ENCODE measurements around the gene KDM5C. TPM values are rescaled to one million over a fixed set of nuclear protein-coding genes. Genes with fewer than 3 reads are reported as not detected.

The KDM5C gene
- total RNA-seq, 1 donor: 76.4 TPM

GRCh38 chrX:53263597-53264094, 38.6 kb upstream of the KDM5C start:
- peak; percentile 27 for DNase-seq (ENCODE audit: low read depth)
- H3K4me3 ChIP-seq (ENCODE audit: low read depth, low read length): no peak overlapping the region
- no peak for TF ChIP-seq CTCF (IDR thresholded peaks at IDR 0.05; ENCODE audit: insufficient read depth, low read length)

GRCh38 chrX:53262918-53263394, 37.9 kb upstream of the KDM5C start:
- TF ChIP-seq CTCF (IDR thresholded peaks at IDR 0.05; ENCODE audit: insufficient read depth, low read length): no peak
- DNase-seq (ENCODE audit: low read depth): peak; percentile 38
- no peak overlapping the region for H3K4me3 ChIP-seq (ENCODE audit: low read depth, low read length)

GRCh38 chrX:53262189-53262917, 37.3 kb upstream of the KDM5C start:
- no peak overlapping the region for H3K4me3 ChIP-seq (ENCODE audit: low read depth, low read length)
- DNase-seq (ENCODE audit: low read depth): no peak
- no peak for TF ChIP-seq CTCF (IDR thresholded peaks at IDR 0.05; ENCODE audit: insufficient read depth, low read length)

GRCh38 chrX:53261355-53261972, 36.5 kb upstream of the KDM5C start:
- no peak overlapping the region for H3K4me3 ChIP-seq (ENCODE audit: low read depth, low read length)
- no peak for DNase-seq (ENCODE audit: low read depth)
- TF ChIP-seq CTCF (IDR thresholded peaks at IDR 0.05; ENCODE audit: insufficient read depth, low read length): no peak

- TF ChIP-seq CTCF (IDR thresholded peaks at IDR 0.05; ENCODE audit: insufficient read depth, low read length): no peak
- H3K4me3 ChIP-seq (ENCODE audit: low read depth, low read length): no peak overlapping the region
- no peak for DNase-seq (ENCODE audit: low read depth)
Measured at GRCh38 chrX:53260836-53261235, 35.8 kb upstream of the KDM5C start.

- no peak for DNase-seq (ENCODE audit: low read depth)
- no peak overlapping the region for H3K4me3 ChIP-seq (ENCODE audit: low read depth, low read length)
- TF ChIP-seq CTCF (IDR thresholded peaks at IDR 0.05; ENCODE audit: insufficient read depth, low read length): no peak
Measured at GRCh38 chrX:53257670-53258423, 32.8 kb upstream of the KDM5C start.

Data from fibroblast of the aortic adventitia (primary cell).